Measurements from ENCODE around the gene E2F3. TPM values are rescaled to one million over a fixed set of nuclear protein-coding genes. Genes with fewer than 3 reads are reported as not detected.

E2F3 gene
- total RNA-seq, 2 experiments from 2014 or later = 16.0 to 17.0 TPM

DNA sequence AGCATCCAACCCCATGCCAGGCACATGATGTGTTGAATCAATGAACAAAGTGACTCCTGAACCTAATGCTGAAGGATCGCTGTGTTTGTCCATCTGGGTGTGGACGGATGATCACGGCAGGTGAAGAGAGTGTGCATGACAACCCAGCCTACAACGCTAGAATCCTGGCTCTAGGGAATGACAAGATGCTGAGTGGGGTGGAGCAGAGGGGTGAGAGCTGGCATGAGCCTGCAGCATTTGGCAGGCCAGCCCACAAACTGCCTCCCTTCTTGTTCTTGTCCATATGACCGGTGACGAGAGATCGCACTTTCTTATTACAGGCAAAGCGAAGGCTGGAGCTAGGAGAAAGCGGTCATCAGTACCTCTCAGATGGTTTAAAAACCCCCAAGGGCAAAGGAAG, 77.8 kb downstream of the E2F3 start:
- POLR2A ChIA-PET = interaction anchor here (0.5 kb wide), 1 partner anchor 815 kb away, joined by 3 read pairs; no protein-coding TSS in a partner anchor

DNA sequence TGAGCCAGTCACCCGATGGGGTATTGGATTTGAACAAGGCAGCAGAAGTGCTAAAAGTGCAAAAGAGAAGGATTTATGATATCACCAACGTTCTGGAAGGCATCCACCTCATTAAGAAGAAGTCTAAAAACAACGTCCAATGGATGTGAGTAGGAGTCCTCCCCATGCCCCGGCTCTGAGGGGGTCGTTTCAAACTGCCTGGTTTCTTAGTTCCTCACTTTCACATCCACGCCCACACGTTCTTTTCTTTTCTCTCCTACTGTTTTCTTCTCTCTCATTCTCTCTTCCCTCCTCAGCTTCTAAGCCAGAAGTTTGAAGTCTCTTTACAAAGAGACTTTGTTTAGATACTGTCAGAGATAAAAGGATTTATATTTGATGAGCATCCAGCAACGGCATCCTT, 79.6 kb downstream of the E2F3 start:
- H3K4me1 Mint-ChIP-seq (ENCODE audit: low read depth) = no peaks in the 10 kb centered on the region

More for the DNA sequence above, 77.8 kb downstream of the E2F3 start:
- Mint-ChIP-seq H3K9me3 (no peaks in the 10 kb centered on the region), H3K27me3 (no peaks in the 10 kb centered on the region), H3K4me1 (ENCODE audit: low read depth) (no peaks in the 10 kb centered on the region), H3K4me3 (no peak overlapping the region), H3K36me3 (ENCODE audit: low read depth) (peaks cover 25% of the 10 kb centered on the region), H3K27ac (no peak overlapping the region)
- CTCF ChIA-PET = no interaction called here
- no peak for ATAC-seq
- DNase-seq = no peak
- intact Hi-C loops (cut with micrococcal nuclease) = no loop called here
- TF ChIP-seq, protein P1, sequence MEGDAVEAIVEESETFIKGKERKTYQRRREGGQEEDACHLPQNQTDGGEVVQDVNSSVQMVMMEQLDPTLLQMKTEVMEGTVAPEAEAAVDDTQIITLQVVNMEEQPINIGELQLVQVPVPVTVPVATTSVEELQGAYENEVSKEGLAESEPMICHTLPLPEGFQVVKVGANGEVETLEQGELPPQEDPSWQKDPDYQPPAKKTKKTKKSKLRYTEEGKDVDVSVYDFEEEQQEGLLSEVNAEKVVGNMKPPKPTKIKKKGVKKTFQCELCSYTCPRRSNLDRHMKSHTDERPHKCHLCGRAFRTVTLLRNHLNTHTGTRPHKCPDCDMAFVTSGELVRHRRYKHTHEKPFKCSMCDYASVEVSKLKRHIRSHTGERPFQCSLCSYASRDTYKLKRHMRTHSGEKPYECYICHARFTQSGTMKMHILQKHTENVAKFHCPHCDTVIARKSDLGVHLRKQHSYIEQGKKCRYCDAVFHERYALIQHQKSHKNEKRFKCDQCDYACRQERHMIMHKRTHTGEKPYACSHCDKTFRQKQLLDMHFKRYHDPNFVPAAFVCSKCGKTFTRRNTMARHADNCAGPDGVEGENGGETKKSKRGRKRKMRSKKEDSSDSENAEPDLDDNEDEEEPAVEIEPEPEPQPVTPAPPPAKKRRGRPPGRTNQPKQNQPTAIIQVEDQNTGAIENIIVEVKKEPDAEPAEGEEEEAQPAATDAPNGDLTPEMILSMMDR (IDR thresholded peaks at IDR 0.05) = no peak

DNA sequence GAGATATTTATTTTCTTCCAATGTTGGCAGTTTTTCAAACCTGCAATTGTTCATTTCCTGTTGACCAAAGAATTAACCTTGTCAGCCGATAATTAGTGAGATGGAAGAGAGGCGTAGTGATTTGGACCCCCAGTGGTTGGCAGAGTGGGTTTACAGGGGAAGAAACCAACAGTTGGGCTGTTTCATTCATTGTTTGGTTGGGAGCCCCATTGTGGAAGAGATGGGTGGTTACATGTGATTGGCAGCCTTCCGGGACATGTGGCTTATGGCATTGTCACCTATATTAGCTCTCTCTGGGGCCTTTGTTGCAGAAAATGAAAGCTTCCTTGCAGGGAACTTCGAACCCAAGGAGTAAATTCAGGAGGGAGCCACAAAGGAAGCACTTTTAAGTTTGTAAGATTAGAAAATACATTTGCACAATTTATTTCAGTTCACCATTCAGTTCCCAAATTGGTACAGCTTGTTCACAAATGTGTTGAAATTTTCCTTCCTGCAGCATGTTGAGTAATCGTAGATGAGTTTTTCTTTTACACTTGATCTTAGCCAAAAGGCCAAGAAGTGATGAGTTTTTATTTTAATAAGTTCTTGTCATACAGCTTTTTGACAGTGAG, 82.3 kb downstream of the E2F3 start:
- Mint-ChIP-seq H3K9me3 (no peaks in the 10 kb centered on the region), H3K4me3 (no peak overlapping the region), H3K27ac (no peak overlapping the region), H3K27me3 (no peaks in the 10 kb centered on the region), H3K36me3 (ENCODE audit: low read depth) (peaks cover 41% of the 10 kb centered on the region), H3K4me1 (ENCODE audit: low read depth) (peaks cover 2% of the 10 kb centered on the region)
- DNase-seq (no peak), ATAC-seq (no peak)
- POLR2A ChIA-PET = no interaction called here
- TF ChIP-seq, protein P1 (IDR thresholded peaks at IDR 0.05) = no peak
- CTCF ChIA-PET = interaction anchor here (0.9 kb wide), 1 partner anchor 80 kb away, joined by 5 read pairs; no protein-coding TSS in a partner anchor
- intact Hi-C loops (cut with micrococcal nuclease) = no loop called here

More for the DNA sequence above, 79.6 kb downstream of the E2F3 start:
- ChIA-PET POLR2A (no interaction called here), CTCF (no interaction called here)
- no peak for DNase-seq
- TF ChIP-seq, protein P1 (IDR thresholded peaks at IDR 0.05) = no peak
- Mint-ChIP-seq H3K27ac (no peak overlapping the region), H3K9me3 (no peaks in the 10 kb centered on the region), H3K4me3 (no peak overlapping the region), H3K27me3 (no peaks in the 10 kb centered on the region), H3K36me3 (ENCODE audit: low read depth) (peaks cover 24% of the 10 kb centered on the region)
- ATAC-seq = no peak
- intact Hi-C loops (cut with micrococcal nuclease) = no loop called here

DNA sequence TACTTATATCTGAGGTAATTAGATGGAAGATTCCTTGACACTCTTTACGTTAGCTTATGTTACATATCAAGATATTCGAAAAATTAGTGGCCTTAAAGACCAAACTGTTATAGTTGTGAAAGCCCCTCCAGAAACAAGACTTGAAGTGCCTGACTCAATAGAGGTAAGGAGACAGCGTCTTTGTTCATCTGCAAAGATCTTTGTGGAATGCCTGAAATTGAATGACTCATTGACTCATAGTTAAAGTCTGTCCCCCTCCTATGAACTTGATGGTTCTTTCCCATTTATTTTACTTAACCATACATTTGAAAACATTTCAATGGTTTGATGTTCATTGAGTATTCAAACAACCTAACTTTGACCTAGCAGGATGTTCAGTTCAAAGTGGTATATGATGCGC, 85.0 kb downstream of the E2F3 start:
- Mint-ChIP-seq H3K9me3 (no peaks in the 10 kb centered on the region), H3K36me3 (ENCODE audit: low read depth) (peaks cover 54% of the 10 kb centered on the region), H3K27ac (no peak overlapping the region), H3K4me1 (ENCODE audit: low read depth) (peaks cover 2% of the 10 kb centered on the region), H3K4me3 (no peak overlapping the region), H3K27me3 (no peaks in the 10 kb centered on the region)
- DNase-seq = no peak
- CTCF ChIA-PET = no interaction called here
- ATAC-seq = no peak
- TF ChIP-seq, protein P1 (IDR thresholded peaks at IDR 0.05) = no peak
- intact Hi-C loops (cut with micrococcal nuclease) = no loop called here
- POLR2A ChIA-PET = no interaction called here

DNA sequence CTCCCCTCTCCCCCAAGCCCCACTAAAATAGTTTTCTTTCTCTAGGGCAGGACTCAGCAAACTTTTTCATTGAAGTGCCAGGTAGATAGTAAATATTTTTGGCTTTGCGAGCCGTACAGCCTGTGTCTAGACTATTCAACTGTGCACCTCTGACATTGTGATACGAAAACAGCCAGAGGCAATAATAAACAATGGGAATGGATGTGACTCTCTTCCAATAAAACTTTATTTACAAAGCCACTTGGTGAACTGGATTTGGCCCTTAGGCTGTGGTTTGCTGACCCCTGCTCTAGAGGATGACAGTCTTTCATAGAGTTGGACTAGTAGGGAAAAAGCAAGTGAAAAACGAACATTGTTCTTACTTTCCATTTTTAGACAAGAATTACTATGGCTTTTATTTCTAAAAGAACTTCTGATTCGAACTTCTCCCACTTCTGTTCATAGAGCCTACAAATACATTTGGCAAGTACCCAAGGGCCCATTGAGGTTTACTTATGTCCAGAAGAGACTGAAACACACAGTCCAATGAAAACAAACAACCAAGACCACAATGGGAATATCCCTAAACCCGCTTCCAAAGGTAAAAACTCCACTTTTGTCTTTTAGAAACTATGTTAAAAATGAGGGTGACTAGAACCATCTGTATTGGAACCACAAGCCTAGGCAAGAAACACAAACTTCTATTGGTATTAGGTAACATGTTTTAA, 86.1 kb downstream of the E2F3 start:
- no peak overlapping the region for H3K4me3 Mint-ChIP-seq
- TF ChIP-seq, protein P1 (IDR thresholded peaks at IDR 0.05) = no peak
- peaks cover 2% of the 10 kb centered on the region for H3K4me1 Mint-ChIP-seq (ENCODE audit: low read depth)
- peaks cover 50% of the 10 kb centered on the region for H3K36me3 Mint-ChIP-seq (ENCODE audit: low read depth)
- H3K27ac Mint-ChIP-seq = no peak overlapping the region
- ChIA-PET CTCF (no interaction called here), POLR2A (no interaction called here)
- intact Hi-C loops (cut with micrococcal nuclease) = no loop called here
- no peaks in the 10 kb centered on the region for H3K27me3 Mint-ChIP-seq
- H3K9me3 Mint-ChIP-seq = no peaks in the 10 kb centered on the region
- DNase-seq = no peak
- ATAC-seq = no peak

Data from activated CD8-positive, alpha-beta T cell treated with anti-CD3 and anti-CD28 coated beads for 36 hours (primary cell).